SK-N-SH treated with all-trans-retinoic acid at 6 μM for 48 hours (cell line): Measurements from ENCODE around the gene CES5A.

Source experiments
- ATAC-seq: fragments of 200-7000 bp; cut with Tn5 transposase; 3 replicates; pipeline ENCODE4 v1.9.1; 2020; ENCODE audit warnings: mild to moderate bottlenecking, moderate library complexity
- BACH2 ChIP-seq: fragments of 250-450 bp; sonication (Bioruptor Pico); IDR thresholded peaks from 2 replicates; pipeline ENCODE4 v1.9.0; 2021; ENCODE audit warnings: mild to moderate bottlenecking, borderline replicate concordance
- CSDC2 ChIP-seq: fragments of 250-450 bp; sonication (Bioruptor Pico); IDR thresholded peaks from 2 replicates; pipeline ENCODE4 v1.5.0; 2020; ENCODE audit warnings: mild to moderate bottlenecking, moderate library complexity
- CSRNP3 ChIP-seq: fragments of 250-450 bp; sonication (Bioruptor Pico); IDR thresholded peaks from 2 replicates; pipeline ENCODE4 v1.5.1; 2021; ENCODE audit warnings: mild to moderate bottlenecking, moderate library complexity
- ESRRG ChIP-seq: fragments of 250-450 bp; sonication (Bioruptor Pico); IDR thresholded peaks from 2 replicates; pipeline ENCODE4 v1.6.1; 2021; ENCODE audit warnings: mild to moderate bottlenecking
- GLIS3 ChIP-seq: fragments of 250-450 bp; sonication (Bioruptor Pico); IDR thresholded peaks from 2 replicates; pipeline ENCODE4 v1.5.0; 2020; ENCODE audit warnings: mild to moderate bottlenecking, moderate library complexity
- ISL1 ChIP-seq: fragments of 250-450 bp; sonication (Bioruptor Pico); IDR thresholded peaks from 2 replicates; pipeline ENCODE4 v2.1.2; 2022; ENCODE audit warnings: mild to moderate bottlenecking, moderate library complexity
- OSR1 ChIP-seq: fragments of 250-450 bp; sonication (Bioruptor Pico); IDR thresholded peaks from 2 replicates; pipeline ENCODE4 v1.8.0; 2022; ENCODE audit warnings: moderate library complexity, mild to moderate bottlenecking, inconsistent platforms
- PATZ1 ChIP-seq: fragments of 250-450 bp; sonication (Bioruptor Pico); IDR thresholded peaks from 2 replicates; pipeline ENCODE4 v1.8.0; 2020; ENCODE audit warnings: mild to moderate bottlenecking, moderate library complexity, borderline replicate concordance
- POU6F1 ChIP-seq: fragments of 250-450 bp; sonication (Bioruptor Pico); IDR thresholded peaks from 2 replicates; pipeline ENCODE4 v1.8.0; 2021; ENCODE audit warnings: low read depth, mild to moderate bottlenecking, moderate library complexity, borderline replicate concordance
- RARB ChIP-seq: fragments of 250-450 bp; sonication (Bioruptor Pico); IDR thresholded peaks from 2 replicates; pipeline ENCODE4 v1.8.0; 2021; ENCODE audit warnings: mild to moderate bottlenecking, moderate library complexity
- SNAI2 ChIP-seq: fragments of 250-450 bp; sonication (Bioruptor Pico); IDR thresholded peaks from 2 replicates; pipeline ENCODE4 v1.5.0; 2020; ENCODE audit warnings: mild to moderate bottlenecking, moderate library complexity
- TCF4 ChIP-seq: fragments of 250-450 bp; sonication (Bioruptor Pico); IDR thresholded peaks from 2 replicates; pipeline ENCODE4 v1.8.0; 2021; ENCODE audit warnings: mild to moderate bottlenecking, moderate library complexity, borderline replicate concordance
- TOX ChIP-seq: fragments of 250-450 bp; sonication (Bioruptor Pico); IDR thresholded peaks from 2 replicates; pipeline ENCODE4 v1.8.0; 2021; ENCODE audit warnings: mild to moderate bottlenecking, moderate library complexity, borderline replicate concordance
- TSHZ2 ChIP-seq: fragments of 250-450 bp; sonication (Bioruptor Pico); IDR thresholded peaks from 2 replicates; pipeline ENCODE4 v1.5.0; 2020; ENCODE audit warnings: mild to moderate bottlenecking, moderate library complexity
- ZC3H10 ChIP-seq: fragments of 250-450 bp; sonication (Bioruptor Pico); IDR thresholded peaks from 2 replicates; pipeline ENCODE4 v1.5.1; 2021; ENCODE audit warnings: mild to moderate bottlenecking, moderate library complexity
- ZFP3 ChIP-seq: fragments of 250-450 bp; sonication (Bioruptor Pico); IDR thresholded peaks from 2 replicates; pipeline ENCODE4 v1.5.0; 2020; ENCODE audit warnings: mild to moderate bottlenecking, moderate library complexity
- ZFP30 ChIP-seq: fragments of 450-650 bp; formaldehyde crosslinking; IDR thresholded peaks from 2 replicates; pipeline ENCODE4 v1.5.0; 2022; ENCODE audit warnings: mild to moderate bottlenecking, moderate library complexity
- ZNF565 ChIP-seq: fragments of 450-650 bp; formaldehyde crosslinking; conservative IDR thresholded peaks from 2 replicates; pipeline ENCODE4 v1.5.0; 2020; ENCODE audit warnings: low read depth, mild to moderate bottlenecking, moderate library complexity
- ZNF70 ChIP-seq: fragments of 450-650 bp; formaldehyde crosslinking; IDR thresholded peaks from 2 replicates; pipeline ENCODE4 v1.5.0; 2020; ENCODE audit warnings: mild to moderate bottlenecking, moderate library complexity
- ZNF8 ChIP-seq: fragments of 450-650 bp; formaldehyde crosslinking; IDR thresholded peaks from 2 replicates; pipeline ENCODE4 v1.5.0; 2020; ENCODE audit warnings: mild to moderate bottlenecking, moderate library complexity
- TF ChIP-seq, protein P1 (sequence below): fragments of 250-450 bp; sonication (Bioruptor Pico); IDR thresholded peaks from 2 replicates; pipeline ENCODE4 v1.5.1; 2020; ENCODE audit warnings: low read depth, mild to moderate bottlenecking, moderate library complexity

The CES5A gene

DNA sequence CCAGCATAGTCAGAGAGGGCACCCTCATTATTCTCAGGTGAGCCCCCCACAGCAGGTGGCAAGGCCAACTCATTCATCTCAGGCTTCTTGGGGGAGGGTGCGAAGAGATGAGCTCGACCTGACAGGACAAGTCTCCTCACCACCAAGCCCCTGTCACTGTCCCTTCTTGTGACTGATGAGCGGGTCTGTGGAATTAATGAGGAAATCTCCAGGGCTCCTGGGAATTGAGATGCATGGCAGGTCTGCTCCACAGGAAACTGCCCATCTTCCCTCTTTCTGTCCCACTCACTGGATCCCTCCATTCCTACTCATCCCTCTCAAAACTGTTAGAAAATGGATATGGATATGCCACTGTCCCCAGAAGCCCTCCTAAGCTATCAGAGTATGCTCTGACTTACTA, 32.5 kb upstream of the CES5A start:
- no peak for ATAC-seq
- TF ChIP-seq ESRRG (no peak), TCF4 (no peak), POU6F1 (CRISPR knock-in tag) (no peak), ZFP30 (no peak), RARB (CRISPR knock-in tag) (no peak), SNAI2 (CRISPR knock-in tag) (no peak), TSHZ2 (CRISPR knock-in tag) (no peak)
- TF ChIP-seq, protein P1, sequence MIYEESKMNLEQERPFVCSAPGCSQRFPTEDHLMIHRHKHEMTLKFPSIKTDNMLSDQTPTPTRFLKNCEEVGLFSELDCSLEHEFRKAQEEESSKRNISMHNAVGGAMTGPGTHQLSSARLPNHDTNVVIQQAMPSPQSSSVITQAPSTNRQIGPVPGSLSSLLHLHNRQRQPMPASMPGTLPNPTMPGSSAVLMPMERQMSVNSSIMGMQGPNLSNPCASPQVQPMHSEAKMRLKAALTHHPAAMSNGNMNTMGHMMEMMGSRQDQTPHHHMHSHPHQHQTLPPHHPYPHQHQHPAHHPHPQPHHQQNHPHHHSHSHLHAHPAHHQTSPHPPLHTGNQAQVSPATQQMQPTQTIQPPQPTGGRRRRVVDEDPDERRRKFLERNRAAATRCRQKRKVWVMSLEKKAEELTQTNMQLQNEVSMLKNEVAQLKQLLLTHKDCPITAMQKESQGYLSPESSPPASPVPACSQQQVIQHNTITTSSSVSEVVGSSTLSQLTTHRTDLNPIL: no peak

- no peak for TF ChIP-seq ESRRG
- no peak for TF ChIP-seq BACH2 (CRISPR knock-in tag)
- no peak for TF ChIP-seq SNAI2 (CRISPR knock-in tag)
- no peak for TF ChIP-seq TSHZ2 (CRISPR knock-in tag)
- no peak for TF ChIP-seq ZNF8 (CRISPR knock-in tag)
- no peak for TF ChIP-seq ZFP3 (CRISPR knock-in tag)
- TF ChIP-seq PATZ1 (CRISPR knock-in tag): no peak
- no peak for TF ChIP-seq ZNF70
- TF ChIP-seq, protein P1: no peak
- TF ChIP-seq GLIS3 (CRISPR knock-in tag): no peak
- no peak for ATAC-seq
These were observed 30.9 kb upstream of the CES5A start for GRCh38 chr16:55906123-55906522.

GRCh38 chr16:55905651-55906050, 30.5 kb upstream of the CES5A start:
- ATAC-seq: no peak
- TF ChIP-seq ZC3H10 (CRISPR knock-in tag) (no peak), CSDC2 (CRISPR knock-in tag) (no peak), CSRNP3 (CRISPR knock-in tag) (no peak), BACH2 (CRISPR knock-in tag) (no peak), ZFP30 (no peak), SNAI2 (CRISPR knock-in tag) (no peak), PATZ1 (CRISPR knock-in tag) (no peak), ESRRG (no peak), ISL1 (no peak), RARB (CRISPR knock-in tag) (no peak), TOX (CRISPR knock-in tag) (no peak), OSR1 (CRISPR knock-in tag) (no peak), POU6F1 (CRISPR knock-in tag) (no peak), ZNF565 (no peak), ZNF8 (CRISPR knock-in tag) (no peak)
